Measurements from ENCODE around the gene JARID2. TPM values are rescaled to one million over a fixed set of nuclear protein-coding genes. Genes with fewer than 3 reads are reported as not detected.

Gene JARID2
- total and polyA plus RNA-seq, 8 donors = 2.4 to 6.7 (median 3.7) TPM

DNA sequence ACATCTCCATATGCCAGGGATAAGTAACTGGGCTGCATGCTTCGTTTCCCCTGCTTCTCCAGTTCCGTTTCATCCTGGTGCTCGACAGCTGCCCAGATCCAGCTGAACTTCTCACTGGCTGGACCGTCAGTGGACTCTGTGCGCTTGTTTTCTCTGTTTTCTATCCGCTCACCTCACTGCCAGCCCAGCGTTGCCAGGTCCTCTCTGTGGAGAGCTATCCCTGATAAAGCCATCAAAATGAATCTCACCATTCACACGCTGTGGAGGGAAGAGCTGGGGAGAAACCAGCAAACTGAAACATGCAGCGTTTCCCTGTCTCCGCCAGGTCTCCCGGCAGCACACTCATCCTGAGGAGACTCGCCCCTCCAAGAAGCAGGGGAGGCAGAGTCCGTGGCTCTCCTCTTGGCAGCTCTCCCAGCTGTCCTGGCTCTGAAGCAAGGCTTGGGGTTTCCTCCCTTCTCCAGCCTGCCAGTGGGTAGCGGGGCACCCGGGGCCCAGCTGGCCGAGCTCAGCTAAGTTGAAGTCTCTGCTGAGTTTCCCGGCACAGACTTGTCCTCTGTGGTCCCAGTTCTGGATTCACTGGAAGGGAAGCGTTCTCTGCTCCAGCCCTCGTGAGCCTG is 256.1 kb downstream of the JARID2 start:
- intact Hi-C loops (cut with DNase I) = no loop called here
- WGBS, 2 donors = 78 to 79% methylated on average over 19 of the region's 19 CpGs
- ATAC-seq (peak in 2 of 4 donors; percentile 6 to 16), DNase-seq (peak in 1 of 6 donors; percentile 45), FAIRE-seq (no peak)
- Histone ChIP-seq H3K27ac (no peak overlapping the region), H3K4me1 (peaks cover 0 to 5% (median 0%) of the 10 kb centered on the region in 3 donors), H3K27me3 (no peaks in the 10 kb centered on the region), H3K9me3 (no peaks in the 10 kb centered on the region), H3K36me3 (peaks cover 0 to 10% (median 0%) of the 10 kb centered on the region in 3 donors), H3K4me3 (no peak overlapping the region)
- no peak for TF ChIP-seq CTCF (IDR thresholded peaks at IDR 0.05)

GRCh38 chr6:15502446-15503345 is 256.8 kb downstream of the JARID2 start:
- no peak for TF ChIP-seq CTCF (IDR thresholded peaks at IDR 0.05)
- no peak for ATAC-seq
- DNase-seq = peak in 1 of 6 donors; percentile 12
- H3K9me3 ChIP-seq = no peaks in the 10 kb centered on the region
- no peaks in the 10 kb centered on the region for H3K27me3 ChIP-seq
- H3K36me3 ChIP-seq = peaks cover 0 to 9% (median 0%) of the 10 kb centered on the region in 3 donors
- no peak overlapping the region for H3K27ac ChIP-seq
- 89% methylated on average over 20 of the region's 20 CpGs for WGBS, 2 donors
- H3K4me1 ChIP-seq = peaks cover 0 to 5% (median 0%) of the 10 kb centered on the region in 3 donors
- intact Hi-C loops (cut with DNase I) = no loop called here
- no peak for FAIRE-seq
- H3K4me3 ChIP-seq = no peak overlapping the region

DNA sequence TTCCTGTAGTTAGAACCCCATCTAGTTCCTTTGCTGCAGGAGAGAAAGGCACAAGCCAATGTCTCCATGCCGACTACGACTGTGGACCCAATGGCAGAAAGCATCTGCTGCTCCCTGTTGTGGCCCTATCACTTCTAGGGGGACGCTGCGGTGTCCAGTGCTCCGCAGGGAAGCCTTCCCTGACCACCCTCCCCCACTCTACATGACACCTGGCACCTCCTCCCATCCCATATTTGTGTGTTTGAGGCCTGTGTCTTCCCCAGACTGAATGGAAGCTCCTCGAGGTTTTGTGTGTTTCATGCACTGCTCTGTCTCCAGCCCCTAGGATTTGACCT is 257.4 kb downstream of the JARID2 start:
- H3K27me3 ChIP-seq = no peaks in the 10 kb centered on the region
- intact Hi-C loops (cut with DNase I) = no loop called here

DNA sequence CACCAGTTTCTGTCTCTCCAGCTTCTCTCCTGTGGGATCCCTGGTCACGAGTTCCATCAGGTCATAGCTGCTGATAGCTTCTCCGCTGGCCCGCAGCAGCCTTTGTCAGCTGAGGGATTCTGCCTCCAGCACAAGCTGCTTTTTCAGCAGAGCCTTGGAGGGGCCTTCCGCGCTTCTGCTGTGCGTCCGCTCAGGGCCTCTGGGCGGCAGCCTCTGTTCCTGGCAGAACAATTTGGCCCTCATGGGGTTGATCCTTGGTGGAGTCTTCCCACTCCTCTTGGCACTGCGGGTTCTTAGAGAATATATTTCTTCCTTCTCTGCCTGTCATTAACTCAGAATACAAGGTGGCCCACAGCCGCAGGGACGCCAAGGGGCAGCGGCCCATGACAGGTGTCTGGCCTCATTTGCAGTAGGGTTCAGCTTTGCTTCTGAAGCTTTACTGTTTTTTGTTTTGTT is 258.2 kb downstream of the JARID2 start:
- Histone ChIP-seq H3K27ac (peak overlapping the region in 3 of 4 donors; percentile 2 to 50 (median 7)), H3K9me3 (no peaks in the 10 kb centered on the region), H3K27me3 (no peaks in the 10 kb centered on the region), H3K4me3 (no peak overlapping the region), H3K4me1 (peaks cover 0 to 5% (median 0%) of the 10 kb centered on the region in 3 donors), H3K36me3 (peaks cover 0 to 9% (median 0%) of the 10 kb centered on the region in 3 donors)
- FAIRE-seq (no peak), DNase-seq (peak in 1 of 6 donors; percentile 22), ATAC-seq (no peak)
- 84 to 87% methylated on average over 12 of the region's 12 CpGs for WGBS, 2 donors
- no peak for TF ChIP-seq CTCF (IDR thresholded peaks at IDR 0.05)
- intact Hi-C loops (cut with DNase I) = no loop called here

More for the DNA sequence above, 257.4 kb downstream of the JARID2 start:
- Histone ChIP-seq H3K27ac (no peak overlapping the region), H3K9me3 (no peaks in the 10 kb centered on the region), H3K36me3 (peaks cover 0 to 9% (median 0%) of the 10 kb centered on the region in 3 donors), H3K4me1 (peaks cover 0 to 5% (median 0%) of the 10 kb centered on the region in 3 donors), H3K4me3 (no peak overlapping the region)
- peak in 1 of 6 donors; percentile 18 for DNase-seq
- no peak for ATAC-seq
- FAIRE-seq = no peak
- WGBS, 2 donors = 85 to 91% methylated on average over 6 of the region's 6 CpGs
- TF ChIP-seq CTCF (IDR thresholded peaks at IDR 0.05) = no peak

Data from pancreas (tissue), 10 donors.